DOHH2 (cell line): ENCODE data around the gene CACNA1B.

Experiments used
- EZH2phosphoT487 ChIP-seq: fragments of 200-600 bp; sonication (generic); IDR thresholded peaks from 2 replicates; pipeline ENCODE4 v1.6.1; 2017; ENCODE audit warnings: borderline replicate concordance, mild to moderate bottlenecking, antibody characterized with exemption, low read length, moderate library complexity, mixed read lengths
- TF ChIP-seq, protein P1 (sequence below): fragments of 200-600 bp; sonication (generic); IDR thresholded peaks from one replicate; pipeline ENCODE4 v1.5.1; 2014; ENCODE audit warnings: antibody characterized with exemption, mild to moderate bottlenecking, low read depth, low read length; ENCODE audit not compliant: poor library complexity, severe bottlenecking

DNA sequence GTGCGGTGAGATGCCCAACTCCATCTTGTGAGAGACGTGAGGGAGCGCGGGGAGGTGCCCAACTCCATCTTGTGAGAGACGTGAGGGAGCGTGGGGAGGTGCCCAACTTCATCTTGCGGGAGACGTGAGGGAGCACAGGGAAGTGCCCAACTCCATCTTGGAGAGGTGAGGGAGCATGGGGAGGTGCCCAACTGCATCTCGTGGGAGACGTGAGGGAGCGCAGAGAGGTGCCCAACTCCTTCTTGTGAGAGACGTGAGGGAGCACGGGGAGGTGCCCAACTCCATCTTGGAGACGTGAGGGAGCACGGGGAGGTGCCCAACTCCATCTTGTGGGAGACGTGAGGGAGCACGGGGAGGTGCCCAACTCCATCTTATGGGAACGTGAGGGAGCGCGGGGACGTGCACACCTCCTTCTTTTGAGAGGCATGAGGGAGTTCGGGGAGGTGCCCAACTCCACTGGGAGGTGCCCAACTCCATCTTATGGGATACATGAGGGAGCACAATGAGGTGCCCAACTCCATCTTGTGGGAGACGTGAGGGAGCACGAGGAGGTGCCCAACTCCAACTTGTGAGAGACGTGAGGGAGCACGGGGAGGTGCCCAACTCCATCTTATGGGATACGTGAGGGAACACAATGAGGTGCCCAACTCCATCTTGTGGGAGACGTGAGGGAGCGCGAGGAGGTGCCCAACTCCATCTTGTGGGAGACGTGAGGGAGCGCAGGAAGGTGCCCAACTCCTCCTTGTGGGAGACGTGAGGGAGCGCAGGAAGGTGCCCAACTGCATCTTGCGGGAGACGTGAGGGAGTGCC, 235.4 kb downstream of the CACNA1B start:
- TF ChIP-seq, protein P1, sequence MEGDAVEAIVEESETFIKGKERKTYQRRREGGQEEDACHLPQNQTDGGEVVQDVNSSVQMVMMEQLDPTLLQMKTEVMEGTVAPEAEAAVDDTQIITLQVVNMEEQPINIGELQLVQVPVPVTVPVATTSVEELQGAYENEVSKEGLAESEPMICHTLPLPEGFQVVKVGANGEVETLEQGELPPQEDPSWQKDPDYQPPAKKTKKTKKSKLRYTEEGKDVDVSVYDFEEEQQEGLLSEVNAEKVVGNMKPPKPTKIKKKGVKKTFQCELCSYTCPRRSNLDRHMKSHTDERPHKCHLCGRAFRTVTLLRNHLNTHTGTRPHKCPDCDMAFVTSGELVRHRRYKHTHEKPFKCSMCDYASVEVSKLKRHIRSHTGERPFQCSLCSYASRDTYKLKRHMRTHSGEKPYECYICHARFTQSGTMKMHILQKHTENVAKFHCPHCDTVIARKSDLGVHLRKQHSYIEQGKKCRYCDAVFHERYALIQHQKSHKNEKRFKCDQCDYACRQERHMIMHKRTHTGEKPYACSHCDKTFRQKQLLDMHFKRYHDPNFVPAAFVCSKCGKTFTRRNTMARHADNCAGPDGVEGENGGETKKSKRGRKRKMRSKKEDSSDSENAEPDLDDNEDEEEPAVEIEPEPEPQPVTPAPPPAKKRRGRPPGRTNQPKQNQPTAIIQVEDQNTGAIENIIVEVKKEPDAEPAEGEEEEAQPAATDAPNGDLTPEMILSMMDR = no peak
- no peak for TF ChIP-seq EZH2phosphoT487
